ENCODE results near the gene AATK. TPM values are rescaled to one million over a fixed set of nuclear protein-coding genes. Genes with fewer than 3 reads are reported as not detected.

AATK gene
- total RNA-seq, 1 experiment from 2014 or later, result 1.1 TPM

- DNase-seq (no peak), ATAC-seq (no peak)
- H4K20me1 ChIP-seq (ENCODE audit: low read length), result no peaks in the 10 kb centered on the region
- H3F3A ChIP-seq (ENCODE audit: low read length, unreplicated experiment), result no peaks in the 10 kb centered on the region
- H2AFZ ChIP-seq (ENCODE audit: low read length), result no peak overlapping the region
- peaks cover 15% of the 10 kb centered on the region for H3K27me3 ChIP-seq (ENCODE audit: low read length)
- H3K4me1 ChIP-seq (ENCODE audit: insufficient read depth, low read length), result no peaks in the 10 kb centered on the region
- no peak for TF ChIP-seq EZH2phosphoT487 (IDR thresholded peaks at IDR 0.05; ENCODE audit: borderline replicate concordance, low read length)
- TF ChIP-seq CTCF (conservative IDR thresholded peaks at IDR 0.05; ENCODE audit: low read depth, low read length), result no peak
- no peak for TF ChIP-seq EZH2 (IDR thresholded peaks at IDR 0.05; ENCODE audit: low read length, unreplicated experiment)
- CTCF ChIA-PET, result no interaction called here
- no peak overlapping the region for H3K4me2 ChIP-seq (ENCODE audit: low read length)
- H3K4me3 ChIP-seq (ENCODE audit: low read length), result no peak overlapping the region
- no peak overlapping the region for H3K27ac ChIP-seq (ENCODE audit: low read length)
- POLR2A ChIA-PET (ENCODE audit: unreplicated experiment), result interaction anchor here (0.6 kb wide), 1 partner anchor 30 kb away, joined by 4 read pairs; no protein-coding TSS in a partner anchor
- H3K9ac ChIP-seq (ENCODE audit: low read length), result no peak overlapping the region
- H3K79me2 ChIP-seq (ENCODE audit: low read length), result no peaks in the 10 kb centered on the region
- H3K36me3 ChIP-seq (ENCODE audit: low read depth, low read length), result no peaks in the 10 kb centered on the region
- no peaks in the 10 kb centered on the region for H3K9me2 ChIP-seq (replicated peaks; ENCODE audit: low read length)
- no peaks in the 10 kb centered on the region for H3K9me3 ChIP-seq (ENCODE audit: low read length)
- no TSS peak for BruUV-seq (replicated peaks)
- intact Hi-C loops (cut with micrococcal nuclease), result no loop called here
These were observed 4.0 kb downstream of the AATK start for GRCh38 chr17:81161972-81162371.

- Histone ChIP-seq H4K20me1 (ENCODE audit: low read length) (no peaks in the 10 kb centered on the region), H2AFZ (ENCODE audit: low read length) (no peak overlapping the region), H3K36me3 (ENCODE audit: low read depth, low read length) (no peaks in the 10 kb centered on the region), H3K9me3 (ENCODE audit: low read length) (no peaks in the 10 kb centered on the region), H3F3A (ENCODE audit: low read length, unreplicated experiment) (no peaks in the 10 kb centered on the region), H3K9ac (ENCODE audit: low read length) (no peak overlapping the region), H3K27me3 (ENCODE audit: low read length) (peaks cover 12% of the 10 kb centered on the region), H3K9me2 (replicated peaks; ENCODE audit: low read length) (no peaks in the 10 kb centered on the region), H3K4me2 (ENCODE audit: low read length) (no peak overlapping the region), H3K79me2 (ENCODE audit: low read length) (no peaks in the 10 kb centered on the region), H3K27ac (ENCODE audit: low read length) (no peak overlapping the region), H3K4me1 (ENCODE audit: insufficient read depth, low read length) (no peaks in the 10 kb centered on the region), H3K4me3 (ENCODE audit: low read length) (no peak overlapping the region)
- no peak for TF ChIP-seq EZH2 (IDR thresholded peaks at IDR 0.05; ENCODE audit: low read length, unreplicated experiment)
- no peak for TF ChIP-seq CTCF (conservative IDR thresholded peaks at IDR 0.05; ENCODE audit: low read depth, low read length)
- TF ChIP-seq EZH2phosphoT487 (IDR thresholded peaks at IDR 0.05; ENCODE audit: borderline replicate concordance, low read length), result no peak
- ATAC-seq (no peak), DNase-seq (no peak)
- ChIA-PET POLR2A (ENCODE audit: unreplicated experiment) (no interaction called here), CTCF (no interaction called here)
- intact Hi-C loops (cut with micrococcal nuclease), result no loop called here
- no TSS peak for BruUV-seq (replicated peaks)
These were observed 4.5 kb downstream of the AATK start for GRCh38 chr17:81161536-81161935.

GRCh38 chr17:81160747-81161453, 5.1 kb downstream of the AATK start:
- intact Hi-C loops (cut with micrococcal nuclease), result no loop called here
- CTCF ChIA-PET, result no interaction called here
- TF ChIP-seq CTCF (conservative IDR thresholded peaks at IDR 0.05; ENCODE audit: low read depth, low read length), result no peak
- no peak for TF ChIP-seq EZH2phosphoT487 (IDR thresholded peaks at IDR 0.05; ENCODE audit: borderline replicate concordance, low read length)
- TF ChIP-seq EZH2 (IDR thresholded peaks at IDR 0.05; ENCODE audit: low read length, unreplicated experiment), result no peak

More at GRCh38 chr17:81160747-81161453, 5.1 kb downstream of the AATK start:
- Histone ChIP-seq H3K27ac (ENCODE audit: low read length) (no peak overlapping the region), H3K9me2 (replicated peaks; ENCODE audit: low read length) (no peaks in the 10 kb centered on the region), H4K20me1 (ENCODE audit: low read length) (no peaks in the 10 kb centered on the region), H3K9ac (ENCODE audit: low read length) (no peak overlapping the region), H3K4me1 (ENCODE audit: insufficient read depth, low read length) (no peaks in the 10 kb centered on the region), H3K9me3 (ENCODE audit: low read length) (no peaks in the 10 kb centered on the region), H3K4me2 (ENCODE audit: low read length) (no peak overlapping the region), H3K36me3 (ENCODE audit: low read depth, low read length) (no peaks in the 10 kb centered on the region), H3K27me3 (ENCODE audit: low read length) (peaks cover 11% of the 10 kb centered on the region), H3K4me3 (ENCODE audit: low read length) (no peak overlapping the region), H2AFZ (ENCODE audit: low read length) (no peak overlapping the region), H3F3A (ENCODE audit: low read length, unreplicated experiment) (no peaks in the 10 kb centered on the region), H3K79me2 (ENCODE audit: low read length) (no peaks in the 10 kb centered on the region)
- POLR2A ChIA-PET (ENCODE audit: unreplicated experiment), result no interaction called here
- ATAC-seq (no peak), DNase-seq (no peak)
- BruUV-seq (replicated peaks), result no TSS peak
